Stimulated activated naive B cell treated with anti-CD40 and anti-IgM and Interleukin-4, amounts not matched to agents 10 μg/mL and 1 μg/mL and 100 μg/mL, for 72 hours (primary cell): ENCODE data around the gene DOCK7.

Experiments
- ATAC-seq, 2 donors: fragments of 150-1000 bp; cut with Tn5 transposase; replicated peaks; 2 replicates each; pipeline ENCODE4 v1.10.0; 2021; ENCODE audit warnings: moderate library complexity in 1 of 2
- DNase-seq: peaks from one replicate; pipeline ENCODE4 v3.0.0; 2021
- H3K27ac Mint-ChIP-seq: one replicate; pipeline ENCODE4 v1.8.0; 2022; ENCODE audit warnings: mild to moderate bottlenecking, mixed read lengths
- H3K27me3 Mint-ChIP-seq, 2 donors: one replicate each; pipeline ENCODE4 v1.8.0; 2022; ENCODE audit warnings: mixed read lengths in 2 of 2
- H3K36me3 Mint-ChIP-seq, 2 donors: one replicate each; pipeline ENCODE4 v1.8.0; 2022; ENCODE audit warnings: mixed read lengths in 2 of 2, mild to moderate bottlenecking in 1 of 2
- H3K4me1 Mint-ChIP-seq, 2 donors: one replicate each; pipeline ENCODE4 v1.8.0; 2022; ENCODE audit warnings: mixed read lengths in 2 of 2, mild to moderate bottlenecking in 1 of 2
- H3K4me3 Mint-ChIP-seq, 2 donors: one replicate each; pipeline ENCODE4 v1.8.0; 2022; ENCODE audit warnings: mild to moderate bottlenecking in 2 of 2, mixed read lengths in 2 of 2, moderate library complexity in 1 of 2
- H3K9me3 Mint-ChIP-seq, 2 donors: one replicate each; pipeline ENCODE4 v1.8.0; 2022; ENCODE audit warnings: mixed read lengths in 2 of 2, mild to moderate bottlenecking in 1 of 2

The DOCK7 gene

GRCh38 chr1:62450301-62450700 lies 237.9 kb downstream of the DOCK7 start:
- Mint-ChIP-seq H3K4me3 (no peak overlapping the region), H3K36me3 (peaks cover 32 to 44% of the 10 kb centered on the region in 2 donors), H3K27ac (no peak overlapping the region), H3K4me1 (peaks cover 3 to 17% of the 10 kb centered on the region in 2 donors), H3K27me3 (no peaks in the 10 kb centered on the region), H3K9me3 (peaks cover 0 to 2% of the 10 kb centered on the region in 2 donors)
- ATAC-seq (no peak), DNase-seq (no peak)

DNA sequence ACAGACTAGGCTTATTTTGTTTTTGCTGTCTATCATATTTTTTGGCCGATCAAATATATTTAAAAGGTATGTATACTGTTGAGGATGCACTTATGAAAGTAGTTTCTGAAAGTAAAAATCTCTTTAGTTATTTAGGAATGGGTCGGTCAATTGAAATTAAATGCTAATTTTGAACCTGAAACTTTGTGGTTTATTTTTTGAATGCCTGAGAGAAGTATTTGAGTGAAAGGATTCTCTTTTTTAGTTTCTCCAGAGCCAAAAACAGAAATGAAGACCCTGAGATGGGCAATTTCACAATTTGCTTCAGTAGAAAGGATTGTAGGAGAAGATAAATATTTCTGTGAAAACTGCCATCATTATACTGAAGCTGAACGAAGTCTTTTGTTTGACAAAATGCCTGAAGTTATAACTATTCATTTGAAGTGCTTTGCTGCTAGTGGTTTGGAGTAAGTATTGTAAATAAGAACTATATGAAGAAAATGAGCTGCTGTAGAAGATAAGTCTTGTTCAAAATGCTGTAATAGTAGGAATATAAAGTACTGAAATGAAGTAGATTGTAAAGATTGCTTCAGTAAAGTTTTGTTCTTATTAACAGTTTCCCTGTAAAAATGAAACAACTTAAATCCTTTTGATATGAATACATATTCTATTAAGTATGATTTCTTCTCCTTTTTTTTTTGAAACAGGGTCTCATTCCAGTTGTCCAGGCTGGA lies 239.8 kb downstream of the DOCK7 start:
- H3K4me1 Mint-ChIP-seq: peaks cover 7 to 30% of the 10 kb centered on the region in 2 donors
- ATAC-seq: no peak
- peaks cover 0 to 2% of the 10 kb centered on the region in 2 donors for H3K9me3 Mint-ChIP-seq
- H3K4me3 Mint-ChIP-seq: no peak overlapping the region
- no peak overlapping the region for H3K27ac Mint-ChIP-seq
- no peaks in the 10 kb centered on the region for H3K27me3 Mint-ChIP-seq
- DNase-seq: no peak
- peaks cover 31 to 44% of the 10 kb centered on the region in 2 donors for H3K36me3 Mint-ChIP-seq

DNA sequence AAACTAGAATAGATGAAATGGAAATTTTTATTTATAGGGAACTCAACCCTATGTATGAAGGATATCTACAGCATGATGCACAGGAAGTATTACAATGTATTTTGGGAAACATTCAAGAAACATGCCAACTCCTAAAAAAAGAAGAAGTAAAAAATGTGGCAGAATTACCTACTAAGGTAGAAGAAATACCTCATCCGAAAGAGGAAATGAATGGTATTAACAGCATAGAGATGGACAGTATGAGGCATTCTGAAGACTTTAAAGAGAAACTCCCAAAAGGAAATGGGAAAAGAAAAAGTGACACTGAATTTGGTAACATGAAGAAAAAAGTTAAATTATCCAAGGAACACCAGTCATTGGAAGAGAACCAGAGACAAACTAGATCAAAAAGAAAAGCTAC lies 243.5 kb downstream of the DOCK7 start:
- Mint-ChIP-seq H3K4me3 (no peak overlapping the region), H3K27ac (no peak overlapping the region), H3K36me3 (peaks cover 24 to 46% of the 10 kb centered on the region in 2 donors), H3K4me1 (peaks cover 12 to 38% of the 10 kb centered on the region in 2 donors), H3K9me3 (no peaks in the 10 kb centered on the region), H3K27me3 (no peaks in the 10 kb centered on the region)
- ATAC-seq (peak; percentile 25 to 39), DNase-seq (no peak)

- peaks cover 22 to 45% of the 10 kb centered on the region in 2 donors for H3K4me1 Mint-ChIP-seq
- H3K27ac Mint-ChIP-seq: no peak overlapping the region
- peak overlapping the region; percentile 48 to 62 for H3K4me3 Mint-ChIP-seq
- DNase-seq (no peak), ATAC-seq (no peak)
- peaks cover 2 to 6% of the 10 kb centered on the region in 2 donors for H3K9me3 Mint-ChIP-seq
- peaks cover 19 to 38% of the 10 kb centered on the region in 2 donors for H3K36me3 Mint-ChIP-seq
- H3K27me3 Mint-ChIP-seq: no peaks in the 10 kb centered on the region
Measured at GRCh38 chr1:62439652-62440371, 248.4 kb downstream of the DOCK7 start.

DNA sequence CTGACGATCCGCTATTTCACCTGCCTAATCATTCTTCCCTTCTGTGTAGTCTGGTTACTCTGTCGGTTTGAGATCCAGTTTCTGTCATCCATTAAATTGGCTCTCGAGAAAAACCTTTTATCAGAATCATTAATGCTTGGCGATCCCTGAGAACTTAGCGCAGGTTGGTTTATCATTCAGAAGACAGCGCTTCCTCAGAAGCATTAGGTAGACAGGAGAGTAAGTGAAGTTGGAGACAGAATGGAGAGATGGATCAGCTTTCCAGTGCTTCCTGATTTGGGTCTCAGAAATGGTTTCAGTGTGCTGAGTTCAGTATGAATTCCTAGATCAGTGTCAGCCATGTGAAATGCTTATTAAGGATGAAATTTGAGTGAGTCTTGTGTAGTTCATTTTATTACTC lies 250.0 kb downstream of the DOCK7 start:
- Mint-ChIP-seq H3K4me1 (peaks cover 20 to 41% of the 10 kb centered on the region in 2 donors), H3K36me3 (peaks cover 13 to 35% of the 10 kb centered on the region in 2 donors), H3K9me3 (peaks cover 2 to 6% of the 10 kb centered on the region in 2 donors), H3K27ac (peak overlapping the region; percentile 80), H3K4me3 (peak overlapping the region; percentile 94 to 98), H3K27me3 (no peaks in the 10 kb centered on the region)
- no peak for ATAC-seq
- no peak for DNase-seq

DNA sequence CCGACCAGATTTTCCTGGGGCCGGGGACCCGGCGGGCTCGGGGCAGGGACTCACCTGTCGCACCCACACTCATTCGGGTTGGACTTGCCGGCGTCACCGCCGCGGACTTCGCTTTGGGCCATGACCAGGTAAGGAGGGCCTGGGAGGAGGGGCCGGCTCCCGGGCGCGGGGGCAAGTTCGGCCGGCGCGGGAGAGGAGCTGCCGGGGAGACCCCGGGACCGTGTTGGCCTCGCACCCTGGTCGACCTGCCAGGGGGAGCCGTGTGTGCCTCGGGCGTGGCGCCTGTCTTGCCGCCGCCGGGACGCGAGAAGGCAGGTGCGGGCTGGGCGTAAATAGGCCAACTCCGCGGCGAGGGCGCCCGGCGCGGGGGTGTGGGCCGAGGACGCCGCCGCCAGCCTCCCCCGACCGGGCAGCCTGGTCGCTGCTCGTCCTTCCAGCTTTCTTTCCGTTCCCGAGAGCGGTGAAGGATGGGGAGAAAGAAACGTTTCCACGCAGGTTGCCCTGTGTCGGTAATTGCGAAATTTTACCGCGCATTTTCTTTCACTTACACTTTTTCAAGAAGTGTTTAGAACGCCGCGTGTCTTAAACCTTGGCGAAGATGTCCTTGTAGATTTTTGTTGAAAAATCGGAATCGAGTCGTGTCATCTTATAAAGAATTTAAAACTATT lies 250.8 kb downstream of the DOCK7 start:
- H3K36me3 Mint-ChIP-seq: peaks cover 13 to 35% of the 10 kb centered on the region in 2 donors
- DNase-seq: no peak
- ATAC-seq: peak; percentile 0 to 2

DNA sequence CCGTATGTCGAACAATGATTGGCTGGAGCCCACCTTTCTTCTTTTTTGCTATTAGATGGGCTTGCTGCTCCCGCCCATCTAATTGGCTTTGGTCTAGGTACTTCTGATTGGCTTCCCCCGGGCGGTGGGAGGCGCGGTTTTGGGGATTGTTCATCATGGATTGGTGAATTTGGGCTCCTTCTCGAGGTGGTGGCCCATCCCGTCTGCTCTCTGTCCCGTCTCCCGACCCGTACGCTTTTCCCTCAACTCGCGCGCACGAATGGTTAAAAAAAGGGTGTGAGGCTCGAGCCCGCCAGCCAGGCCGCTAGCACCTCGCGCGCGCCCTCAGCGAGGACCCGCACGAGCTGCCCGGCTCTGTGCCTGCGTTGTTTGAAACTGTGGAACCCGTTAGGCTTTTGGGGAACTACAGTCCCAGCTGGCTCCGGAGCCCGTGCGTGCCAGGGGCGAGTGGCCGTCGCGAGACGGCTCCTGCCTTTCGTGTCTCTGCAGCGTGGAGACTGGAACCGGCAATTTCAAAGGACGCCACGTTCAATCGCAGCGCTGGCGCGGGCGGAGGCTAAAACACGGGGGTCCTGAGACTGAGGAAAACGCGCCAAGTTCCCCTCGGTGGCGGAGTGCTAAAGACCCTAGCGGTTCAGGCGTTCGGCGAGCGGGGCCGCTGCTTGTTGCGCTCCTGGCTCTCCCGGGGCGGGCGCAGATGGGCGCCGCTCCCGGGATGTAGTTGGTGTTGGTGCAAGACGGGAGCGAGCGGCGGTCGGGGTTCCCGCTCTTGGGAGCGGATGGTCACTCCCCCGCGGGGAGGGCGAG lies 251.5 kb downstream of the DOCK7 start, which contains the start of gene USP1:
TSS of gene USP1 (plus strand) at position 584 of the 807 bp plus-strand sequence. CDS start 2,819 bp downstream, outside the sequence.
- Mint-ChIP-seq H3K27me3 (no peaks in the 10 kb centered on the region), H3K4me1 (peaks cover 17 to 41% of the 10 kb centered on the region in 2 donors), H3K9me3 (peaks cover 2 to 6% of the 10 kb centered on the region in 2 donors), H3K27ac (peak within 1 kb of the TSS; percentile 99), H3K36me3 (peaks cover 11 to 29% of the 10 kb centered on the region in 2 donors), H3K4me3 (peak within 1 kb of the TSS; percentile 94 to 98)
- peak; percentile 85 to 86 for ATAC-seq
- DNase-seq: peak; percentile 98

More for the DNA sequence above, 250.8 kb downstream of the DOCK7 start:
- H3K9me3 Mint-ChIP-seq: peaks cover 2 to 6% of the 10 kb centered on the region in 2 donors
- peak overlapping the region; percentile 94 to 98 for H3K4me3 Mint-ChIP-seq
- H3K4me1 Mint-ChIP-seq: peaks cover 20 to 41% of the 10 kb centered on the region in 2 donors
- no peaks in the 10 kb centered on the region for H3K27me3 Mint-ChIP-seq
- H3K27ac Mint-ChIP-seq: peak overlapping the region; percentile 99

DNA sequence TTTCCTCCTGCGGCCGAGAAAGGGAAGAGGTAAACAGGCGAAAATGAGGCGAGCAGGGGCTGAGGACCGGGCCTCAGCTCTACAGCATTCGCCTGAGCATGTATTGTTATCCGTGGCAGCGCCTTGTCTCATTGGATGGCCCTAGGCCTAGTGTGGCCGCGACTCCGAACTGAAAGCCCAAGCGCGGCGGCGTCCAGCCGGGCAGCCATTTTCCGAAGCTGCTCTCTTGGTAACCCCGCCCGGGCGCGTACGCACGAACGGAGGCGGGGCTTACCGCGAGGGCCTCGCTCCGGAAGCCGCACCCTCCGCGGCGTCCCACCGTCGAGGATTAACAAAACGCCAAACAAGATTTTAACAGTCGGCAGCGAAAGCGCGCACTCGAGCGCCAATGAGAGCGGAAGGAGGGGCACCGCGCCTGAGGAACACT lies 252.1 kb downstream of the DOCK7 start:
- DNase-seq (peak; percentile 98), ATAC-seq (no peak)
- peaks cover 17 to 39% of the 10 kb centered on the region in 2 donors for H3K4me1 Mint-ChIP-seq
- H3K27me3 Mint-ChIP-seq: no peaks in the 10 kb centered on the region
- H3K9me3 Mint-ChIP-seq: peaks cover 2 to 6% of the 10 kb centered on the region in 2 donors
- peak overlapping the region; percentile 99 for H3K27ac Mint-ChIP-seq
- peaks cover 9 to 24% of the 10 kb centered on the region in 2 donors for H3K36me3 Mint-ChIP-seq
- H3K4me3 Mint-ChIP-seq: peak overlapping the region; percentile 94 to 98

- no peak for ATAC-seq
- peaks cover 2 to 6% of the 10 kb centered on the region in 2 donors for H3K9me3 Mint-ChIP-seq
- H3K27ac Mint-ChIP-seq: peak overlapping the region; percentile 99
- peak overlapping the region; percentile 94 to 98 for H3K4me3 Mint-ChIP-seq
- H3K27me3 Mint-ChIP-seq: no peaks in the 10 kb centered on the region
- peaks cover 14 to 33% of the 10 kb centered on the region in 2 donors for H3K4me1 Mint-ChIP-seq
- DNase-seq: no peak
- H3K36me3 Mint-ChIP-seq: peaks cover 7 to 18% of the 10 kb centered on the region in 2 donors
Measured at GRCh38 chr1:62435231-62436038, 252.8 kb downstream of the DOCK7 start.

DNA sequence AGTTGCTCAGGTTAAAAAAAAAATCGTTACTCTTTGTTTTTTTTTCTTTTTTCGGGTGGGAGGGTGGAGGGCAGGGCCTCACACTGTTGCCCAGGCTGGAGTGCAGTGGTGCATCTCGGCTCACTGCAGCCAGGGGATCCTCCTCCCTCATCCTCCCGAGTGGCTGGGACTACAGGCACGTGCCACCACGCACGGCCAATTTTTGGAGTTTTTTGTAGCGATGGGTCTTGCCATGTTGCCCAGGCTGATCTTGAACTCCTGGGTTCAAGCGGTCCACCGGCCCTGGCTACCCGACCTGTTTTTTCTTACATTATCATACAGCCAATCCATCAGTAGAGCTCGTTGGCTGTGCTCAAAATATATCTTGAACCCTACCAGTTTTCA lies 253.6 kb downstream of the DOCK7 start:
- peaks cover 6 to 18% of the 10 kb centered on the region in 2 donors for H3K36me3 Mint-ChIP-seq
- DNase-seq: no peak
- H3K4me3 Mint-ChIP-seq: no peak overlapping the region
- H3K4me1 Mint-ChIP-seq: peaks cover 11 to 27% of the 10 kb centered on the region in 2 donors
- H3K9me3 Mint-ChIP-seq: peaks cover 2 to 6% of the 10 kb centered on the region in 2 donors
- ATAC-seq: no peak
- peak overlapping the region; percentile 62 for H3K27ac Mint-ChIP-seq
- no peaks in the 10 kb centered on the region for H3K27me3 Mint-ChIP-seq

GRCh38 chr1:62433861-62434617 lies 254.1 kb downstream of the DOCK7 start:
- DNase-seq: peak; percentile 16

GRCh38 chr1:62429581-62429980 lies 258.6 kb downstream of the DOCK7 start:
- peaks cover 0 to 6% of the 10 kb centered on the region in 2 donors for H3K4me1 Mint-ChIP-seq
- ATAC-seq (no peak), DNase-seq (no peak)
- H3K27ac Mint-ChIP-seq: no peak overlapping the region
- no peaks in the 10 kb centered on the region for H3K27me3 Mint-ChIP-seq
- no peak overlapping the region for H3K4me3 Mint-ChIP-seq
- H3K36me3 Mint-ChIP-seq: no peaks in the 10 kb centered on the region
- no peaks in the 10 kb centered on the region for H3K9me3 Mint-ChIP-seq

More at GRCh38 chr1:62433861-62434617, 254.1 kb downstream of the DOCK7 start:
- Mint-ChIP-seq H3K4me1 (peaks cover 11 to 27% of the 10 kb centered on the region in 2 donors), H3K9me3 (peaks cover 2 to 6% of the 10 kb centered on the region in 2 donors), H3K36me3 (peaks cover 6 to 18% of the 10 kb centered on the region in 2 donors), H3K27me3 (no peaks in the 10 kb centered on the region), H3K4me3 (no peak overlapping the region), H3K27ac (no peak overlapping the region)
- no peak for ATAC-seq
